ENCODE data around the gene MACROH2A1. TPM values are rescaled to one million over a fixed set of nuclear protein-coding genes. Genes with fewer than 3 reads are reported as not detected.

MACROH2A1 gene
- total RNA-seq, 1 experiment from 2014 or later, result 322 TPM

- H3K27me3 ChIP-seq (ENCODE audit: control insufficient read depth, insufficient read depth, low read length), result no peaks in the 10 kb centered on the region
- no peak for DNase-seq
- no peaks in the 10 kb centered on the region for H3K36me3 ChIP-seq (replicated peaks; ENCODE audit: control insufficient read depth, insufficient read depth, low read length)
- no peak overlapping the region for H3K4me3 ChIP-seq (ENCODE audit: insufficient read depth, low read depth, low read length)
Observed at GRCh38 chr5:135323227-135323626, 75.8 kb downstream of the MACROH2A1 start.

DNA sequence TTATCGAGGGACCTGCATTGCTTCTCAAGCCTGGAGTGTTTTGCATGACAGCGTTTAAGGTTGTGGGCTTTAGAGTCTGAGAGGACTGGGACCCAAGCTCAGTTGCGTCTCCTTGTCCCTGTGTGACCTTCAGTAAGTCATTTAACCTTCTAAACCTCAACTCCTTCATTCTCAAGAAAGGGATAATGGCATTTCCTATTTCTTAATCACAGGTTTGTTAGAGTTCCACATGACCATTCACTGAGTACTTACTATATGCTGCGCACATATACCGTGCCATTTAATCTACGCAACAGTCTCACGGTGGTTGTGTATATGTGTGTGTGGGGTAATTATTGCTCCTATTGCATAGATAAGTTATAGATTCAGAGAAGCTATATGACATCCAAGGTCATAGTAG lies 76.3 kb downstream of the MACROH2A1 start:
- no peaks in the 10 kb centered on the region for H3K27me3 ChIP-seq (ENCODE audit: control insufficient read depth, insufficient read depth, low read length)
- no peak for DNase-seq
- no peak overlapping the region for H3K4me3 ChIP-seq (ENCODE audit: insufficient read depth, low read depth, low read length)
- H3K36me3 ChIP-seq (replicated peaks; ENCODE audit: control insufficient read depth, insufficient read depth, low read length), result no peaks in the 10 kb centered on the region

DNA sequence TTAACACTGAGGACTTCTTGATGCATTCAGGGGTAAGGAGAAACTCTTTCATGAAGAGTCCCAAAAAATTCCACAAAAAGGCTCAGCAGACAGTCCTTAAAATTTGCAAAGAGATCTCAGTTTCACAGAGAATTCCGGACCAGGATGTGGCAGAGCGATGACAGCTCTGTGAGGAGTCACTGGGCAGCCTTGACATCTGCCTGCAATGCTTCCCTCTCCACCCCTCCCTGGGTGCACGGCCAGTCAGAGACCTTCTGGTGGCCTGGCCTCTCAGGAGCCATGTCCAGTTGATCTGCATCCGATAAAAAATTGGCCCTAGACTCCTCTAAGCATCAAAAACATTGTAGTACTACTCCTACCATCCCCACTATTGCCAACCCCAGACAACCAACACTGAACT lies 76.8 kb downstream of the MACROH2A1 start:
- Histone ChIP-seq H3K4me3 (ENCODE audit: insufficient read depth, low read depth, low read length) (no peak overlapping the region), H3K36me3 (replicated peaks; ENCODE audit: control insufficient read depth, insufficient read depth, low read length) (no peaks in the 10 kb centered on the region), H3K27me3 (ENCODE audit: control insufficient read depth, insufficient read depth, low read length) (no peaks in the 10 kb centered on the region)
- no peak for DNase-seq

GRCh38 chr5:135320718-135321484 lies 78.1 kb downstream of the MACROH2A1 start:
- H3K36me3 ChIP-seq (replicated peaks; ENCODE audit: control insufficient read depth, insufficient read depth, low read length), result no peaks in the 10 kb centered on the region
- DNase-seq, result no peak
- no peaks in the 10 kb centered on the region for H3K27me3 ChIP-seq (ENCODE audit: control insufficient read depth, insufficient read depth, low read length)
- no peak overlapping the region for H3K4me3 ChIP-seq (ENCODE audit: insufficient read depth, low read depth, low read length)

DNA sequence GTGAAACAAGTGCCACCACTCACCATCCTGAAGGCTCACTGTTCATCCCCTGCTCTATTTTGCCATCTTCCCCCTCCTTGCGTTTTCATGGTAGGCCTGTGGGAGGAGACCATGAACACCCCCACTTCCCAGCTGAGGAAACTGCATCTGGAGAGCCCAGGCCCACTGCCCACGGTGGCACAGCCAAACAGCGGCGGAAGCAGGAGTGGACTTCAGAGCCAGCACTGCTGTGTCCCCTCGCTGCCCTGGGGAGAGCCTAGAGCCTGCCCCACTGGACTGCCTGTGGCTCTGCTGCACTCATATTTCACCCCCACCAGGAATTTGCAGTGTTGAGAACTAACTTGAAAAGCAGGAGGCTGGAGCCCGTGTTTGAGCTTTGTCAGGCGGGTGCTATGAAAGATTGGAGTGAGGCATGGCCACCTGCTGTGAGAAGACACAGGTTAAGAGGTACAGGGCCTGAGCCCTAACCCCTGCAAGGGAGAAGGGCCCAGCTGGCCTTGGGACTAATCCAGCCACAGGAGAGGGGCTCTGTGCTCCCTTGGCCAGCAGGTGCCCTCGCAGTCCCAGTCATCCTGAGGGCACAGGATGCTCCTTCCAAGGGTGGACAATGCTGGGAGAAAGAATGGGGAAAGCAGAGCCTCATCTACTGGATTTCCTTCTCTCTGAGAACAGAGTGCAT lies 79.0 kb downstream of the MACROH2A1 start:
- H3K36me3 ChIP-seq (replicated peaks; ENCODE audit: control insufficient read depth, insufficient read depth, low read length), result no peaks in the 10 kb centered on the region
- H3K4me3 ChIP-seq (ENCODE audit: insufficient read depth, low read depth, low read length), result no peak overlapping the region
- H3K27me3 ChIP-seq (ENCODE audit: control insufficient read depth, insufficient read depth, low read length), result no peaks in the 10 kb centered on the region
- peak; percentile 77 for DNase-seq

GRCh38 chr5:135319458-135319857 lies 79.6 kb downstream of the MACROH2A1 start:
- no peak for DNase-seq
- Histone ChIP-seq H3K27me3 (ENCODE audit: control insufficient read depth, insufficient read depth, low read length) (no peaks in the 10 kb centered on the region), H3K36me3 (replicated peaks; ENCODE audit: control insufficient read depth, insufficient read depth, low read length) (no peaks in the 10 kb centered on the region), H3K4me3 (ENCODE audit: insufficient read depth, low read depth, low read length) (no peak overlapping the region)

- DNase-seq, result no peak
- no peak overlapping the region for H3K4me3 ChIP-seq (ENCODE audit: insufficient read depth, low read depth, low read length)
- no peaks in the 10 kb centered on the region for H3K36me3 ChIP-seq (replicated peaks; ENCODE audit: control insufficient read depth, insufficient read depth, low read length)
- H3K27me3 ChIP-seq (ENCODE audit: control insufficient read depth, insufficient read depth, low read length), result no peaks in the 10 kb centered on the region
Observed at GRCh38 chr5:135318924-135319323, 80.1 kb downstream of the MACROH2A1 start.

DNA sequence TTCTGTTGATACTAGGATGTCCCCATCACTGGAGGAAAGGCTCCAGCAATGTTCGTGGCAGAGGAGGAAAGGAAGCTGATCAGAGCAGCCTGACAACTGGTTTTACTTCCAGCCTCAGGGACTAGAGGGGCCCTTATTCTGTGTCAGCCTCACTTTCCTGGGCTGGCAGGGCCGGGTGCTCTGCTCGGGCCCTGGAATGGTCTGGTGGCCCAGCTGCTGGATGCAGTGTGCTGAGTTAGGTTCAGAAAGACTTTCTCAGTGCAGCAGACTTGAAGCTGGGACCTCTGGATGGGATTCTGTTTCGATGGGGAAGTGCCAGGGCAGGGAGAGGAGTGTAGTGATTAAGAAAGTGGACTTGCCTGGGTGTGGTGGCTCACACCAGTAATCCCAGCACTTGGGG lies 81.0 kb downstream of the MACROH2A1 start:
- no peak for DNase-seq
- H3K36me3 ChIP-seq (replicated peaks; ENCODE audit: control insufficient read depth, insufficient read depth, low read length), result no peaks in the 10 kb centered on the region
- H3K27me3 ChIP-seq (ENCODE audit: control insufficient read depth, insufficient read depth, low read length), result no peaks in the 10 kb centered on the region
- H3K4me3 ChIP-seq (ENCODE audit: insufficient read depth, low read depth, low read length), result no peak overlapping the region

DNA sequence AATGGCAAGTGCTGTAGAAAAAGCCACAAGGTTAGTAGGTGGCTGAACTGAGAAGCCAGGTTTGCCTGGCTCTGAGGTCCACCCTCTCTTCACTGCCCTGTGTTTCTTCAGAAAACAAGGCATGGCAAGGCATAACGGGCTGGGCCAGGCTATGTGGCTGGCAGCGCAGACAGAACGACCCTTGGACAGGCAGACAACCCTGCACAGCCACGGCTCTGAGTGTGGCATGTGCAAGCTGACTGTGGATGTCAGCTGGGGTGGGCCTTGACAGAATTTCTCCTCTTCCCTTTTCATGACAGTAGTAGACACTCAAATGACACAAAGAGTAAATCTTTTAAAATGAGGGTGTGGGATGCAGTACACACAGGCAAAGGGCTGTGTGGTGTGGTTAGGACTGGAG lies 81.7 kb downstream of the MACROH2A1 start:
- no peak for DNase-seq
- H3K36me3 ChIP-seq (replicated peaks; ENCODE audit: control insufficient read depth, insufficient read depth, low read length), result no peaks in the 10 kb centered on the region
- no peaks in the 10 kb centered on the region for H3K27me3 ChIP-seq (ENCODE audit: control insufficient read depth, insufficient read depth, low read length)
- H3K4me3 ChIP-seq (ENCODE audit: insufficient read depth, low read depth, low read length), result no peak overlapping the region

DNA sequence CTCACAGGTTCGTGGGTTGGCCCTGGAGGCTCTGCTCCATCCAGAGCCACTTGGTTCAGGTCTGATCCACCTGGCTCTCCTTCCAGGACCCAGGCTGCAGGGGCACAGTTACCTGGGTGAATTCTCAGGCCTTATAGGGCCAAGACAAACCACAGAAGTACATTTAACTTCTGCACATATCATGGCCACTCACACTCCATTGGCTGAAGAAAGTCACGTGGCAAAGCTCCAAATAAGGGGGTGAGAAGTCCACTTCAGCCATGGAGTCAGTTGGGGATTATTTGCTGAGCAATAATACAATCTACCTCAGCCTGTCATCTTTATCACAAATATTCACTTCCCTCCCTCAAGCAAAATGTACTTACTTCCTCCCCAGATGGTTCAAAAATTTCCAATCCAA lies 83.6 kb downstream of the MACROH2A1 start:
- DNase-seq, result no peak
- no peaks in the 10 kb centered on the region for H3K27me3 ChIP-seq (ENCODE audit: control insufficient read depth, insufficient read depth, low read length)
- H3K4me3 ChIP-seq (ENCODE audit: insufficient read depth, low read depth, low read length), result no peak overlapping the region
- no peaks in the 10 kb centered on the region for H3K36me3 ChIP-seq (replicated peaks; ENCODE audit: control insufficient read depth, insufficient read depth, low read length)

DNA sequence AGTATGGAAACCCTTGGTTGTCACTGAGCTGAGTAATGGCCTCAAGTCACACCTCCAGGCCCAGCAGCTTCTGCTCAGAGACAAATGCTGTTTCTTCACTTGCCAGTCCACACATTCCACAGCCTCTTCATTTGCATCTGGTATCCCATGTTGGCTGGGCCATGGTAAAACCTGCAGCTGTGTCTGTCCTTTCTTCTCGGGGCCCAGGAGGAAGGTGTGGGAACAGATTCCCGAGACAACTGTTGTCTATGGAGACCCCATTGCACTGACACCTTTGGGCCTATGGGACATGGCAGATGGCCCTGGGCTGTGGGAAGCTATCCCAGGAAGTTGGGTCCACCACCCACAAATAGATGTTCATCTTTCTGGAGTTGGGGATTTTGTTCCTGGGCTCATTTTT lies 85.1 kb downstream of the MACROH2A1 start:
- Histone ChIP-seq H3K4me3 (ENCODE audit: insufficient read depth, low read depth, low read length) (no peak overlapping the region), H3K36me3 (replicated peaks; ENCODE audit: control insufficient read depth, insufficient read depth, low read length) (no peaks in the 10 kb centered on the region), H3K27me3 (ENCODE audit: control insufficient read depth, insufficient read depth, low read length) (no peaks in the 10 kb centered on the region)
- DNase-seq, result no peak

GRCh38 chr5:135313405-135313804 lies 85.6 kb downstream of the MACROH2A1 start:
- no peak for DNase-seq
- H3K4me3 ChIP-seq (ENCODE audit: insufficient read depth, low read depth, low read length), result no peak overlapping the region
- H3K36me3 ChIP-seq (replicated peaks; ENCODE audit: control insufficient read depth, insufficient read depth, low read length), result no peaks in the 10 kb centered on the region
- no peaks in the 10 kb centered on the region for H3K27me3 ChIP-seq (ENCODE audit: control insufficient read depth, insufficient read depth, low read length)

DNA sequence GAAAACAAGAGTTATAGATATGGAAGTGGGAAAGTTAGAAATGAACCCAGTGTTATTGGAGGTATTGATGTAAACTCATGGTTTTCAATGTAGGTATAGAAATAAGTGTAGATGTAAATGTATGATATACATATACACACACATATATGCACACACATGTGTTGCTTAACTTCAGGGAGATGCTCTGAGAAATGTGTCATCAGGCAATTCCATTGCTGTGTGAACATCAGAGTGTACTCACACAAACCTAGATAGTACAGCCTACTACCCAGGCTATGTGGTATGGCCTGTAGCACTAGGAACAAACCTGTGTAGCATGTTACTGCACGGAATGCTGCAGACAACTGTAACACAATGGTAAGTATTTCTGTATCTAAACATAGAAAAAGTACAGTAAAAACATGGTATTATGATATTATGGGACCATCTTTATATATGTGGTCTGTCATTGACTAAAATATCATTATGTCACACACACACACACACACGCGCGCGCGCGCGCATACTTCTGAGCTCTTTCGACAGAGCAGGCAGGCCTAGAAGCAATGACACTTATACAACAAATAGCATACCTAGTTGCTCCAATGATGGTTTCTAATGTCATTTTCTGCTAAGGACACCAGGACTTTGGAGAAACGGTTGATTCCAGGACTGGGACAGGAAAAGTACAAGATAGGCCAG lies 86.6 kb downstream of the MACROH2A1 start:
- Histone ChIP-seq H3K36me3 (replicated peaks; ENCODE audit: control insufficient read depth, insufficient read depth, low read length) (no peaks in the 10 kb centered on the region), H3K27me3 (ENCODE audit: control insufficient read depth, insufficient read depth, low read length) (no peaks in the 10 kb centered on the region), H3K4me3 (ENCODE audit: insufficient read depth, low read depth, low read length) (no peak overlapping the region)
- no peak for DNase-seq

DNA sequence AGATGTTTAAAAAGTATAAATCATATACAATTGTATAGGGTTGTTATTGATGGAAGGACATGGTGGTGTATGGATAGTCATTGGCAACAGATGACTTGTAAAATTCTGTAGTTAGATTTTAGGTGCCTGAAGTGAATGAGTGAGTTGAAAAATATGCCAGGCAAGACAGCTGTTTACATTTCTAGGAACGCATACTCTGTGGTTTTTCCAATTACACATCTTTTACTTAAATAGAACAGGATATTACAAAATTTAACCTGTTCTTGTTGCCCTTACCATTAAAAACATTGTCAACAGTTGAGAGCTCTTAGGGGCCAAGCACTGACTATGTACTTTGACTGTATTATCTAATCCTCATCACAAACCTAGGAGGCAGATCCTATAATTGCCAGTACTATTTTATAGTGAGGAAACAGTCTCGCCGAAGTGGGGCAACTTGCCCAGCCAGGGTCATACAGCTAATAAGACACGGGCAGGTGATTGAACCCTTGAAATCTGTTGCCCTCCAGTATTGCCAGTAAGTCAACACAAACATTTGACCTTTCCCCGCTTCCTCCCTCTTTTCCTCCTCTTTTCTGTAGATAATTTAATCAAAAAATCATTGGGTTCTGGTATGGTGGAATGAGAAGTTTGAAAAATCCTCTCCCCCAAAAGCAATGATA lies 88.6 kb downstream of the MACROH2A1 start:
- no peaks in the 10 kb centered on the region for H3K36me3 ChIP-seq (replicated peaks; ENCODE audit: control insufficient read depth, insufficient read depth, low read length)
- no peak overlapping the region for H3K4me3 ChIP-seq (ENCODE audit: insufficient read depth, low read depth, low read length)
- H3K27me3 ChIP-seq (ENCODE audit: control insufficient read depth, insufficient read depth, low read length), result no peaks in the 10 kb centered on the region; the same call in 1 of the 2 replicates
- no peak for DNase-seq
